Spinal cord (tissue), 10 donors: Measurements from ENCODE around the gene ZNF473. TPM values are rescaled to one million over a fixed set of nuclear protein-coding genes. Genes with fewer than 3 reads are reported as not detected.

Experiments used
- DNase-seq, 6 donors: peaks; one replicate each; pipeline versions ENCODE4 v3.0.0 to v3.0.0-alpha.2; 2013 to 2015; ENCODE audit warnings: low spot score in 6 of 6, low read depth in 4 of 6
- H3K27ac ChIP-seq: one replicate; pipeline ENCODE4 v1.5.1; 2013; ENCODE audit warnings: low read depth, low read length, control low read depth
- H3K27me3 ChIP-seq: one replicate; pipeline ENCODE4 v1.6.1; 2013; ENCODE audit warnings: low read length; ENCODE audit not compliant: control insufficient read depth, insufficient read depth
- H3K36me3 ChIP-seq: one replicate; pipeline ENCODE4 v1.6.1; 2013; ENCODE audit warnings: low read length; ENCODE audit not compliant: control insufficient read depth, insufficient read depth
- H3K4me1 ChIP-seq: one replicate; pipeline ENCODE4 v1.6.1; 2013; ENCODE audit warnings: low read length; ENCODE audit not compliant: control insufficient read depth, insufficient read depth
- H3K4me3 ChIP-seq: one replicate; pipeline ENCODE4 v1.5.1; 2013; ENCODE audit warnings: low read depth, low read length, control low read depth
- H3K9me3 ChIP-seq: one replicate; pipeline ENCODE4 v1.6.1; 2013; ENCODE audit warnings: low read length; ENCODE audit not compliant: control insufficient read depth, insufficient read depth
- WGBS: methylation state at CpG from one replicate; pipeline ENCODE4 v1.1.5; 2013; ENCODE audit warnings: missing lambda C conversion rate; ENCODE audit not compliant: insufficient coverage; 5-methylcytosine and 5-hydroxymethylcytosine counted together
- long read RNA-seq, 4 donors: transcript quantifications; one replicate each; lab custom pipeline, GENCODE V29; 2026
- polyA plus RNA-seq, 2 donors: library from polyadenylated mRNA; unstranded; fragments of 120-200 nt; gene quantifications; one replicate each; pipeline ENCODE4 v1.2.1, GENCODE V29; 2013; ENCODE audit not compliant: insufficient read length in 2 of 2
- total RNA-seq, 2 donors: library from RNA; depleted of rRNA in 1 of 2; stranded (reverse); fragments of 120-200 nt in 1 of 2; fragments of >200 nt in 1 of 2; gene quantifications; one replicate each; pipeline versions ENCODE4 v1.2.3 to v1.2.4, GENCODE V29; 2013 to 2014
- donor health status: healthy.

ZNF473 gene
- 10 to 100 TPM; 10.0 to 14.1 TPM for total RNA-seq
- polyA plus RNA-seq: 10 to 100 TPM; 13.9 to 14.8 TPM
- long read RNA-seq, donor 1, full-length matches to known transcripts: 8 of 8 reads
- long read RNA-seq, donor 1, partial matches to known transcripts: 0 of 8 reads
- long read RNA-seq, donor 1, other reads (novel, unspliced or antisense): 0 of 8 reads
- long read RNA-seq, donor 2, full-length matches to known transcripts: 1 of 1 reads
- long read RNA-seq, donor 2, partial matches to known transcripts: 0 of 1 reads
- long read RNA-seq, donor 2, other reads (novel, unspliced or antisense): 0 of 1 reads
- long read RNA-seq, donor 3, full-length matches to known transcripts: 2 of 2 reads
- long read RNA-seq, donor 3, partial matches to known transcripts: 0 of 2 reads
- long read RNA-seq, donor 3, other reads (novel, unspliced or antisense): 0 of 2 reads
- long read RNA-seq, donor 4, full-length matches to known transcripts: 17 of 17 reads
- long read RNA-seq, donor 4, partial matches to known transcripts: 0 of 17 reads
- long read RNA-seq, donor 4, other reads (novel, unspliced or antisense): 0 of 17 reads

- under 1% methylated on average over 33 of the region's 45 CpGs for WGBS
Observed at GRCh38 chr19:50025794-50026549, at the start of gene ZNF473. Gene ZNF473 (plus strand): TSS chr19:50026005. CDS start chr19:50031083, 5,078 bp downstream.

GRCh38 chr19:49976496-49976895, 49.3 kb upstream of the ZNF473 start:
- H3K4me1 ChIP-seq: no peaks in the 10 kb centered on the region
- 93% methylated on average over 3 of the region's 3 CpGs for WGBS

More at GRCh38 chr19:50025794-50026549, at the start of gene ZNF473:
- peak in 3 of 6 donors; percentile 90 to 99 (median 98) for DNase-seq
- peak within 1 kb of the TSS; percentile 90 for H3K27ac ChIP-seq
- no peaks in the 10 kb centered on the region for H3K27me3 ChIP-seq
- H3K9me3 ChIP-seq: no peaks in the 10 kb centered on the region
- H3K4me1 ChIP-seq: peaks cover 25% of the 10 kb centered on the region
- H3K4me3 ChIP-seq: peak within 1 kb of the TSS; percentile 98
- H3K36me3 ChIP-seq: peaks cover 25% of the 10 kb centered on the region

GRCh38 chr19:49977076-49977475, 48.7 kb upstream of the ZNF473 start:
- 86% methylated on average over 13 of the region's 13 CpGs for WGBS
- Histone ChIP-seq H3K4me3 (no peak overlapping the region), H3K27me3 (no peaks in the 10 kb centered on the region), H3K9me3 (no peaks in the 10 kb centered on the region), H3K4me1 (no peaks in the 10 kb centered on the region), H3K36me3 (peaks cover 50% of the 10 kb centered on the region), H3K27ac (no peak overlapping the region)
- DNase-seq: no peak

More at GRCh38 chr19:49976496-49976895, 49.3 kb upstream of the ZNF473 start:
- H3K36me3 ChIP-seq: peaks cover 44% of the 10 kb centered on the region
- H3K27me3 ChIP-seq: no peaks in the 10 kb centered on the region
- no peak overlapping the region for H3K27ac ChIP-seq
- H3K4me3 ChIP-seq: no peak overlapping the region
- DNase-seq: no peak
- H3K9me3 ChIP-seq: no peaks in the 10 kb centered on the region

GRCh38 chr19:49977881-49978280, 47.9 kb upstream of the ZNF473 start:
- 86% methylated on average over 18 of the region's 18 CpGs for WGBS

GRCh38 chr19:49978324-49978723, 47.5 kb upstream of the ZNF473 start:
- no peak for DNase-seq
- Histone ChIP-seq H3K27ac (no peak overlapping the region), H3K36me3 (peaks cover 55% of the 10 kb centered on the region), H3K4me3 (no peak overlapping the region), H3K4me1 (no peaks in the 10 kb centered on the region), H3K27me3 (no peaks in the 10 kb centered on the region), H3K9me3 (no peaks in the 10 kb centered on the region)
- WGBS: 89% methylated on average over 8 of the region's 11 CpGs

More at GRCh38 chr19:49977881-49978280, 47.9 kb upstream of the ZNF473 start:
- DNase-seq: no peak
- Histone ChIP-seq H3K4me1 (no peaks in the 10 kb centered on the region), H3K27ac (no peak overlapping the region), H3K4me3 (no peak overlapping the region), H3K27me3 (no peaks in the 10 kb centered on the region), H3K36me3 (peaks cover 52% of the 10 kb centered on the region), H3K9me3 (no peaks in the 10 kb centered on the region)

GRCh38 chr19:49981603-49982593, 43.9 kb upstream of the ZNF473 start:
- no peaks in the 10 kb centered on the region for H3K4me1 ChIP-seq
- H3K9me3 ChIP-seq: no peaks in the 10 kb centered on the region
- H3K27me3 ChIP-seq: no peaks in the 10 kb centered on the region
- WGBS: 73% methylated on average over 13 of the region's 21 CpGs
- peaks cover 56% of the 10 kb centered on the region for H3K36me3 ChIP-seq
- no peak for DNase-seq
- no peak overlapping the region for H3K4me3 ChIP-seq
- H3K27ac ChIP-seq: no peak overlapping the region

- H3K27me3 ChIP-seq: no peaks in the 10 kb centered on the region
- no peaks in the 10 kb centered on the region for H3K4me1 ChIP-seq
- H3K9me3 ChIP-seq: no peaks in the 10 kb centered on the region
- 27% methylated on average over 7 of the region's 10 CpGs for WGBS
- peak in 4 of 6 donors; percentile 17 to 82 (median 46) for DNase-seq
- H3K4me3 ChIP-seq: no peak overlapping the region
- no peak overlapping the region for H3K27ac ChIP-seq
- peaks cover 57% of the 10 kb centered on the region for H3K36me3 ChIP-seq
Observed at GRCh38 chr19:49983645-49984229, 42.1 kb upstream of the ZNF473 start.

- Histone ChIP-seq H3K27me3 (no peaks in the 10 kb centered on the region), H3K9me3 (no peaks in the 10 kb centered on the region), H3K27ac (no peak overlapping the region), H3K4me1 (no peaks in the 10 kb centered on the region), H3K4me3 (no peak overlapping the region), H3K36me3 (peaks cover 60% of the 10 kb centered on the region)
- no peak for DNase-seq
- 86% methylated on average over 7 of the region's 11 CpGs for WGBS
Observed at GRCh38 chr19:49984491-49984890, 41.3 kb upstream of the ZNF473 start.
